ENCODE measurements around the gene PRR33.
A peak's percentile ranks its signal among the peaks of the same experiment; 100 is the strongest.
"Not testable (repeated sequence)": the region's sequence is repeated elsewhere in the genome, so short reads cannot be mapped to it uniquely, and the experiment has no call there.

Gene PRR33

DNA sequence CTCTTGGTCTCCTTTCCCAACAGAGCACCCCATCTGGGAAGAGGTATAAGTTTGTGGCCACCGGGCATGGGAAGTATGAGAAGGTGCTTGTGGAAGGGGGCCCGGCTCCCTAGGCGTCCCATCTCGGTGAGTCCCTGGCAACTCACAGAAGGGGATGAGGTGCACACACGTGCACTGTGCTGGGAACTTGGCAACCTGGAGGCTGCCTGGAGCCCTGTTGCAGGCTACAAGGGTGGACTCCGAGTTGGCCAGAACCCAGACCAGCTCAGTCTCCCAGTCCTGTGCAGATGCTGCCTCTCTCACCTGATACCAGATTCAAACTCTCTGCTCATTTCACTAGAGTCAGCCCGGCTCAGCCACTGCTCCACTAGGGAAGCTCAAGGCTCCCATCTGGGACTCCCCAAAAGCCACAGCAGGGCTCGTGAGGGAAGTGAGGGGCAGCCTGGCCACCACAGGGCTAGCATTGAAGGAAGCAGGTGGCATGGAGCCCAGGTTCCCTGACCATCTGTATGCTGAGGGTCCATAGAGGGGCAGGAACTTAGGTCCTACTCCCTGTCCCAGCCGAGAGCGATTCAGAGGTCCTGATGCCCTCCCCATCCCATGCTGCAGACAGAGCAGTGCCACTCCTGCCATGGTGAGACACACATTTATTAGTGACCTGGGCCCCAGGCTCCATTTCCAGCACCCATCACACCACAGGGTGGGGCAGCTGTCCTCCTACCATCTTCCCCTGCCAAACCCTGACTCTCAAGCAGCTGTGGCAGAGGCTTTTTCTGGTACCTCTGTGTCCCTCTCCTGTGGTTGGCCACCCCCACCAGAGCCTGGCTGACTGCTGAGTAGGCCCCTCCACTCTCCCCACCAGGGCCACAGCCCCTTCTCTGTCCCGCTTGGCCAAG lies 4.0 kb downstream of the PRR33 start:
- no peak for DNase-seq (ENCODE audit: low read depth)
- H3K4me3 ChIP-seq (ENCODE audit: low read depth, low read length): no peak overlapping the region
- no peak for TF ChIP-seq CTCF (conservative IDR thresholded peaks at IDR 0.05; ENCODE audit: low read depth, low read length)

GRCh38 chr11:1886551-1886950 lies 5.1 kb downstream of the PRR33 start:
- DNase-seq (ENCODE audit: low read depth); H3K4me3 ChIP-seq (ENCODE audit: low read depth, low read length): not testable (repeated sequence)

DNA sequence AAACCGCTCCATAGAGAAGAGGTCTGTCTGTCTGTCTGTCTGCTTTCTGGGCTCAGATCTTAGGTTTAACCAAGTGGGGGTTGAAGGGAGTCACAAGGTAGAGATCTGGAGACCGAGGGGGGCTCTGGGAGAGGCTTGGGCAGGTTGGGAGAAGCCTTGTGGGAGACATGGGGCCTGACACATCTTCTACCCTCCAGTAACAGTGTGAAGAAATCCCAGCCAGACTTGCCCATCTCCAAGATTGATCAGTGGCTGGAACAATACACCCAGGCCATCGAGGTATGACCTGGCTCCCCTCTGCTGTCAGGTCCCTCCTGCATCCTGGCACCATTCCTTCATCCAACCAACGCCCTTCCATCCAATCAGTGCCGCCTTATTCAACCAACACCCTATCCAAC lies 7.4 kb downstream of the PRR33 start:
- no peak for TF ChIP-seq CTCF (conservative IDR thresholded peaks at IDR 0.05; ENCODE audit: low read depth, low read length)
- no peak overlapping the region for H3K4me3 ChIP-seq (ENCODE audit: low read depth, low read length)
- no peak for DNase-seq (ENCODE audit: low read depth)

- TF ChIP-seq CTCF (conservative IDR thresholded peaks at IDR 0.05; ENCODE audit: low read depth, low read length): no peak
Measured at GRCh38 chr11:1883346-1884302, 8.1 kb downstream of the PRR33 start.

GRCh38 chr11:1882265-1883238 lies 9.1 kb downstream of the PRR33 start:
- DNase-seq (ENCODE audit: low read depth): peak; percentile 74
- no peak overlapping the region for H3K4me3 ChIP-seq (ENCODE audit: low read depth, low read length)
- TF ChIP-seq CTCF (conservative IDR thresholded peaks at IDR 0.05; ENCODE audit: low read depth, low read length): peak; percentile 92

More at GRCh38 chr11:1883346-1884302, 8.1 kb downstream of the PRR33 start:
- no peak overlapping the region for H3K4me3 ChIP-seq (ENCODE audit: low read depth, low read length)
- no peak for DNase-seq (ENCODE audit: low read depth)

- TF ChIP-seq CTCF (conservative IDR thresholded peaks at IDR 0.05; ENCODE audit: low read depth, low read length): no peak
- H3K4me3 ChIP-seq (ENCODE audit: low read depth, low read length): no peak overlapping the region
- no peak for DNase-seq (ENCODE audit: low read depth)
Measured at GRCh38 chr11:1881442-1882264, 10.0 kb downstream of the PRR33 start.

All from choroid plexus epithelial cell (primary cell).